GM12874 (cell line): ENCODE measurements around the gene TMEM132C.

Experiments used
- CTCF ChIP-seq: IDR thresholded peaks from 2 replicates; pipeline ENCODE4 v1.5.1; 2011; ENCODE audit warnings: low read depth, mild to moderate bottlenecking, control low read depth, low read length, moderate library complexity; ENCODE audit not compliant: insufficient read depth

TMEM132C gene

GRCh38 chr12:128667193-128667592 lies 400.2 kb downstream of the TMEM132C start:
- TF ChIP-seq CTCF = no peak

GRCh38 chr12:128671528-128672042 lies 404.6 kb downstream of the TMEM132C start:
- TF ChIP-seq CTCF = no peak

GRCh38 chr12:128672428-128672827 lies 405.5 kb downstream of the TMEM132C start:
- TF ChIP-seq CTCF = no peak

GRCh38 chr12:128672893-128673292 lies 405.9 kb downstream of the TMEM132C start:
- no peak for TF ChIP-seq CTCF

- TF ChIP-seq CTCF = no peak
Observed at GRCh38 chr12:128675576-128675975, 408.6 kb downstream of the TMEM132C start.

GRCh38 chr12:128680555-128680954 lies 413.6 kb downstream of the TMEM132C start:
- TF ChIP-seq CTCF = no peak

- TF ChIP-seq CTCF = no peak
Observed at GRCh38 chr12:128682548-128683275, 415.7 kb downstream of the TMEM132C start.
